ENCODE results near the gene CTRB2.
"Not testable (repeated sequence)": the region's sequence is repeated elsewhere in the genome, so short reads cannot be mapped to it uniquely, and the experiment has no call there.

Gene CTRB2

GRCh38 chr16:75241955-75242354 lies 35.0 kb upstream of the CTRB2 start:
- DNase-seq, result no peak

GRCh38 chr16:75241412-75241811 lies 34.5 kb upstream of the CTRB2 start:
- DNase-seq, result no peak

GRCh38 chr16:75240633-75241032 lies 33.7 kb upstream of the CTRB2 start:
- not testable (repeated sequence) for DNase-seq

GRCh38 chr16:75239542-75240122 lies 32.7 kb upstream of the CTRB2 start:
- DNase-seq, result no peak

- no peak for DNase-seq
Measured at GRCh38 chr16:75238853-75239541, 32.0 kb upstream of the CTRB2 start.

- DNase-seq, result no peak
Measured at GRCh38 chr16:75238132-75238852, 31.3 kb upstream of the CTRB2 start.

- DNase-seq, result no peak
Measured at GRCh38 chr16:75237398-75238131, 30.6 kb upstream of the CTRB2 start.

GRCh38 chr16:75236736-75237397 lies 29.9 kb upstream of the CTRB2 start:
- DNase-seq, result no peak

GRCh38 chr16:75236232-75236631 lies 29.3 kb upstream of the CTRB2 start:
- no peak for DNase-seq

GRCh38 chr16:75235721-75236193 lies 28.8 kb upstream of the CTRB2 start:
- DNase-seq, result no peak

GRCh38 chr16:75234856-75235696 lies 28.1 kb upstream of the CTRB2 start:
- DNase-seq, result no peak

GRCh38 chr16:75233611-75233938 lies 26.6 kb upstream of the CTRB2 start:
- DNase-seq, result no peak

GRCh38 chr16:75231570-75231969 lies 24.6 kb upstream of the CTRB2 start:
- DNase-seq, result no peak

- DNase-seq, result no peak
Measured at GRCh38 chr16:75230471-75231110, 23.6 kb upstream of the CTRB2 start.

GRCh38 chr16:75229172-75230031 lies 22.4 kb upstream of the CTRB2 start:
- no peak for DNase-seq

- DNase-seq, result no peak
Measured at GRCh38 chr16:75228143-75228976, 21.4 kb upstream of the CTRB2 start.

GRCh38 chr16:75227361-75228142 lies 20.6 kb upstream of the CTRB2 start:
- no peak for DNase-seq

GRCh38 chr16:75226550-75227360 lies 19.8 kb upstream of the CTRB2 start:
- DNase-seq, result no peak
